ENCODE data around the gene DNAH17. TPM values are rescaled to one million over a fixed set of nuclear protein-coding genes. Genes with fewer than 3 reads are reported as not detected.

The DNAH17 gene
- total and polyA plus RNA-seq, 2 of the 13 experiments (the other 11 are each of a cell fraction or from before 2014, with no cell fraction given), result 0.86 to 1.6 TPM

GRCh38 chr17:78526231-78527025 lies 50.8 kb downstream of the DNAH17 start (continued):
- TF ChIP-seq, protein P1, sequence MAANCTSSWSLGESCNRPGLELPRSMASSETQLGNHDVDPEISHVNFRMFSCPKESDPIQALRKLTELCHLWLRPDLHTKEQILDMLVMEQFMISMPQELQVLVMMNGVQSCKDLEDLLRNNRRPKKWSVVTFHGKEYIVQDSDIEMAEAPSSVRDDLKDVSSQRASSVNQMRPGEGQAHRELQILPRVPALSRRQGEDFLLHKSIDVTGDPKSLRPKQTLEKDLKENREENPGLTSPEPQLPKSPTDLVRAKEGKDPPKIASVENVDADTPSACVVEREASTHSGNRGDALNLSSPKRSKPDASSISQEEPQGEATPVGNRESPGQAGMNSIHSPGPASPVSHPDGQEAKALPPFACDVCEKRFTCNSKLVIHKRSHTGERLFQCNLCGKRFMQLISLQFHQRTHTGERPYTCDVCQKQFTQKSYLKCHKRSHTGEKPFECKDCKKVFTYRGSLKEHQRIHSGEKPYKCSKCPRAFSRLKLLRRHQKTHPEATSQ (CRISPR knock-in tag; IDR thresholded peaks at IDR 0.05; ENCODE audit: borderline replicate concordance), result no peak
- peak; percentile 47; the same call in 1 of the 2 replicates for TF ChIP-seq HDAC1 (CRISPR knock-in tag; IDR thresholded peaks at IDR 0.05)
- TF ChIP-seq NFATC3 (CRISPR knock-in tag; IDR thresholded peaks at IDR 0.05), result no peak
- no peak for TF ChIP-seq NFIB (CRISPR knock-in tag; IDR thresholded peaks at IDR 0.05; ENCODE audit: borderline replicate concordance)
- peak; percentile 34; the same call in 1 of the 2 replicates for TF ChIP-seq GATAD2A (CRISPR knock-in tag; IDR thresholded peaks at IDR 0.05)
- peak; percentile 81 for TF ChIP-seq ZBTB7A (CRISPR knock-in tag; IDR thresholded peaks at IDR 0.05)
- no peak for TF ChIP-seq EP300 (IDR thresholded peaks at IDR 0.05; ENCODE audit: low read depth in 2 of 2, low read length in 2 of 2)
- peak; percentile 20; the same call in 1 of the 2 replicates for TF ChIP-seq EP300 (CRISPR knock-in tag; IDR thresholded peaks at IDR 0.05; ENCODE audit: borderline replicate concordance)
- TF ChIP-seq TARDBP (CRISPR knock-in tag; IDR thresholded peaks at IDR 0.05), result no peak
- TF ChIP-seq, protein P2, sequence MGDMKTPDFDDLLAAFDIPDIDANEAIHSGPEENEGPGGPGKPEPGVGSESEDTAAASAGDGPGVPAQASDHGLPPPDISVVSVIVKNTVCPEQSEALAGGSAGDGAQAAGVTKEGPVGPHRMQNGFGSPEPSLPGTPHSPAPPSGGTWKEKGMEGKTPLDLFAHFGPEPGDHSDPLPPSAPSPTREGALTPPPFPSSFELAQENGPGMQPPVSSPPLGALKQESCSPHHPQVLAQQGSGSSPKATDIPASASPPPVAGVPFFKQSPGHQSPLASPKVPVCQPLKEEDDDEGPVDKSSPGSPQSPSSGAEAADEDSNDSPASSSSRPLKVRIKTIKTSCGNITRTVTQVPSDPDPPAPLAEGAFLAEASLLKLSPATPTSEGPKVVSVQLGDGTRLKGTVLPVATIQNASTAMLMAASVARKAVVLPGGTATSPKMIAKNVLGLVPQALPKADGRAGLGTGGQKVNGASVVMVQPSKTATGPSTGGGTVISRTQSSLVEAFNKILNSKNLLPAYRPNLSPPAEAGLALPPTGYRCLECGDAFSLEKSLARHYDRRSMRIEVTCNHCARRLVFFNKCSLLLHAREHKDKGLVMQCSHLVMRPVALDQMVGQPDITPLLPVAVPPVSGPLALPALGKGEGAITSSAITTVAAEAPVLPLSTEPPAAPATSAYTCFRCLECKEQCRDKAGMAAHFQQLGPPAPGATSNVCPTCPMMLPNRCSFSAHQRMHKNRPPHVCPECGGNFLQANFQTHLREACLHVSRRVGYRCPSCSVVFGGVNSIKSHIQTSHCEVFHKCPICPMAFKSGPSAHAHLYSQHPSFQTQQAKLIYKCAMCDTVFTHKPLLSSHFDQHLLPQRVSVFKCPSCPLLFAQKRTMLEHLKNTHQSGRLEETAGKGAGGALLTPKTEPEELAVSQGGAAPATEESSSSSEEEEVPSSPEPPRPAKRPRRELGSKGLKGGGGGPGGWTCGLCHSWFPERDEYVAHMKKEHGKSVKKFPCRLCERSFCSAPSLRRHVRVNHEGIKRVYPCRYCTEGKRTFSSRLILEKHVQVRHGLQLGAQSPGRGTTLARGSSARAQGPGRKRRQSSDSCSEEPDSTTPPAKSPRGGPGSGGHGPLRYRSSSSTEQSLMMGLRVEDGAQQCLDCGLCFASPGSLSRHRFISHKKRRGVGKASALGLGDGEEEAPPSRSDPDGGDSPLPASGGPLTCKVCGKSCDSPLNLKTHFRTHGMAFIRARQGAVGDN (CRISPR knock-in tag; IDR thresholded peaks at IDR 0.05), result peak; percentile 71
- TF ChIP-seq PCBP1 (IDR thresholded peaks at IDR 0.05; ENCODE audit: borderline replicate concordance, low read depth, low read length), result no peak
- peak; percentile 39; the same call in 1 of the 2 replicates for TF ChIP-seq SALL1 (CRISPR knock-in tag; IDR thresholded peaks at IDR 0.05)
- TF ChIP-seq ZNF501 (CRISPR knock-in tag; IDR thresholded peaks at IDR 0.05), result 0 out of 2 replicates have a peak, but pooled peaks have one; percentile 26
- no peak for TF ChIP-seq RFXANK (CRISPR knock-in tag; IDR thresholded peaks at IDR 0.05)
- no peak for TF ChIP-seq ZNF121 (CRISPR knock-in tag; IDR thresholded peaks at IDR 0.05)
- TF ChIP-seq ZNF232 (CRISPR knock-in tag; IDR thresholded peaks at IDR 0.05; ENCODE audit: borderline replicate concordance), result peak; percentile 55; the same call in 1 of the 2 replicates
- no peak for TF ChIP-seq ZNF709 (CRISPR knock-in tag; IDR thresholded peaks at IDR 0.05)
- no peak for TF ChIP-seq SP140L (CRISPR knock-in tag; IDR thresholded peaks at IDR 0.05; ENCODE audit: borderline replicate concordance)
- TF ChIP-seq ATF4 (CRISPR knock-in tag; IDR thresholded peaks at IDR 0.05), result no peak
- TF ChIP-seq NCOR1 (IDR thresholded peaks at IDR 0.05; ENCODE audit: borderline replicate concordance, low read length), result no peak
- TF ChIP-seq ZNF550 (CRISPR knock-in tag; IDR thresholded peaks at IDR 0.05; ENCODE audit: borderline replicate concordance), result no peak
- TF ChIP-seq, protein P3, sequence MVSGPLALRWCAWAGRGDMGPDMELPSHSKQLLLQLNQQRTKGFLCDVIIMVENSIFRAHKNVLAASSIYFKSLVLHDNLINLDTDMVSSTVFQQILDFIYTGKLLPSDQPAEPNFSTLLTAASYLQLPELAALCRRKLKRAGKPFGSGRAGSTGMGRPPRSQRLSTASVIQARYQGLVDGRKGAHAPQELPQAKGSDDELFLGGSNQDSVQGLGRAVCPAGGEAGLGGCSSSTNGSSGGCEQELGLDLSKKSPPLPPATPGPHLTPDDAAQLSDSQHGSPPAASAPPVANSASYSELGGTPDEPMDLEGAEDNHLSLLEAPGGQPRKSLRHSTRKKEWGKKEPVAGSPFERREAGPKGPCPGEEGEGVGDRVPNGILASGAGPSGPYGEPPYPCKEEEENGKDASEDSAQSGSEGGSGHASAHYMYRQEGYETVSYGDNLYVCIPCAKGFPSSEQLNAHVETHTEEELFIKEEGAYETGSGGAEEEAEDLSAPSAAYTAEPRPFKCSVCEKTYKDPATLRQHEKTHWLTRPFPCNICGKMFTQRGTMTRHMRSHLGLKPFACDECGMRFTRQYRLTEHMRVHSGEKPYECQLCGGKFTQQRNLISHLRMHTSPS (CRISPR knock-in tag; IDR thresholded peaks at IDR 0.05; ENCODE audit: low read depth), result 0 out of 2 replicates have a peak, but pooled peaks have one; percentile 23

Measured in HepG2 (cell line).